Spinal cord (tissue), 10 donors: ENCODE measurements around the gene CADPS. TPM values are rescaled to one million over a fixed set of nuclear protein-coding genes. Genes with fewer than 3 reads are reported as not detected.

Experiments
- DNase-seq, 6 donors: peaks; one replicate each; pipeline versions ENCODE4 v3.0.0 to v3.0.0-alpha.2; 2013 to 2015; ENCODE audit warnings: low spot score in 6 of 6, low read depth in 4 of 6
- H3K27ac ChIP-seq: one replicate; pipeline ENCODE4 v1.5.1; 2013; ENCODE audit warnings: low read depth, low read length, control low read depth
- H3K27me3 ChIP-seq: one replicate; pipeline ENCODE4 v1.6.1; 2013; ENCODE audit warnings: low read length; ENCODE audit not compliant: control insufficient read depth, insufficient read depth
- H3K36me3 ChIP-seq: one replicate; pipeline ENCODE4 v1.6.1; 2013; ENCODE audit warnings: low read length; ENCODE audit not compliant: control insufficient read depth, insufficient read depth
- H3K4me1 ChIP-seq: one replicate; pipeline ENCODE4 v1.6.1; 2013; ENCODE audit warnings: low read length; ENCODE audit not compliant: control insufficient read depth, insufficient read depth
- H3K4me3 ChIP-seq: one replicate; pipeline ENCODE4 v1.5.1; 2013; ENCODE audit warnings: low read depth, low read length, control low read depth
- H3K9me3 ChIP-seq: one replicate; pipeline ENCODE4 v1.6.1; 2013; ENCODE audit warnings: low read length; ENCODE audit not compliant: control insufficient read depth, insufficient read depth
- whole genome bisulfite sequencing: methylation state at CpG from one replicate; pipeline ENCODE4 v1.1.5; 2013; ENCODE audit warnings: missing lambda C conversion rate; ENCODE audit not compliant: insufficient coverage; 5-methylcytosine and 5-hydroxymethylcytosine counted together
- polyA plus RNA-seq, 2 donors: library from polyadenylated mRNA; unstranded; fragments of 120-200 nt; gene quantifications; one replicate each; pipeline ENCODE4 v1.2.1, GENCODE V29; 2013; ENCODE audit not compliant: insufficient read length in 2 of 2
- total RNA-seq, 2 donors: library from RNA; depleted of rRNA in 1 of 2; stranded (reverse); fragments of 120-200 nt in 1 of 2; fragments of >200 nt in 1 of 2; gene quantifications; one replicate each; pipeline versions ENCODE4 v1.2.3 to v1.2.4, GENCODE V29; 2013 to 2014
- donor health status: healthy.

Gene CADPS
- total and polyA plus RNA-seq, 4 donors = 79.7 to 251 (median 198) TPM

- 69% methylated on average over 5 of the region's 8 CpGs for WGBS
- H3K4me1 ChIP-seq = no peaks in the 10 kb centered on the region
- no peak overlapping the region for H3K4me3 ChIP-seq
- H3K36me3 ChIP-seq = peaks cover 2% of the 10 kb centered on the region
- DNase-seq = peak in 1 of 6 donors; percentile 41
- no peak overlapping the region for H3K27ac ChIP-seq
- H3K9me3 ChIP-seq = no peaks in the 10 kb centered on the region
- peaks cover 8% of the 10 kb centered on the region for H3K27me3 ChIP-seq
These were observed 441.8 kb downstream of the CADPS start for GRCh38 chr3:62433396-62433795.

DNA sequence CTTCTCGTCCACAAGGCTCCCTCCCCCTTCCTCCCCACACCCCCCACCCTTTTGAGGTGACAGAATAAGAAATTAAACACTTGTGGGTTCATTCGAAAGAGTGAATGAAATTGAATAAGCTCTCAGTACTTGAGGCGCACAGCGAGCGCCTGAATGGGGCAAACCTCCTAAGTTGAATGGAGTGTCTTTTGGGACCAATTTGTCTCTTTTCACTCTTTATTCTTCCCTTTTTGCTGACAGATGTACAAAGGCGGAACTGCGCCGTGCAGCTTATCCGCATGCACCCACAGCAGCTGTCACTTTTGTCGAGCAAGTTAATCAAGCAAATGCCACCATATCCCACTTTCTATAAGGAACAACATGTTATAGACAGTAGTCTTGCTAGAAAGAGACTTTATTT lies 454.0 kb downstream of the CADPS start:
- no peak overlapping the region for H3K4me3 ChIP-seq
- no peaks in the 10 kb centered on the region for H3K36me3 ChIP-seq
- H3K27me3 ChIP-seq = peaks cover 13% of the 10 kb centered on the region
- H3K27ac ChIP-seq = no peak overlapping the region
- H3K9me3 ChIP-seq = no peaks in the 10 kb centered on the region
- peak in 2 of 6 donors; percentile 68 to 81 for DNase-seq
- H3K4me1 ChIP-seq = peaks cover 5% of the 10 kb centered on the region
- 42% methylated on average over 7 of the region's 10 CpGs for WGBS

GRCh38 chr3:62416144-62416543 lies 459.1 kb downstream of the CADPS start:
- Histone ChIP-seq H3K9me3 (no peaks in the 10 kb centered on the region), H3K36me3 (no peaks in the 10 kb centered on the region), H3K27me3 (peaks cover 10% of the 10 kb centered on the region), H3K27ac (no peak overlapping the region), H3K4me3 (no peak overlapping the region), H3K4me1 (peaks cover 11% of the 10 kb centered on the region)
- no peak for DNase-seq
- WGBS = no CpG with 5 or more reads among the region's 3 CpGs

GRCh38 chr3:62415312-62415801 lies 459.9 kb downstream of the CADPS start:
- Histone ChIP-seq H3K9me3 (no peaks in the 10 kb centered on the region), H3K4me1 (peaks cover 11% of the 10 kb centered on the region), H3K27ac (no peak overlapping the region), H3K36me3 (no peaks in the 10 kb centered on the region), H3K27me3 (peaks cover 9% of the 10 kb centered on the region), H3K4me3 (no peak overlapping the region)
- peak in 5 of 6 donors; percentile 5 to 89 (median 48) for DNase-seq
- WGBS = 24% methylated on average over 6 of the region's 9 CpGs

GRCh38 chr3:62414786-62415185 lies 460.4 kb downstream of the CADPS start:
- Histone ChIP-seq H3K36me3 (no peaks in the 10 kb centered on the region), H3K4me1 (peaks cover 11% of the 10 kb centered on the region), H3K9me3 (no peaks in the 10 kb centered on the region), H3K27me3 (peaks cover 5% of the 10 kb centered on the region), H3K27ac (no peak overlapping the region), H3K4me3 (no peak overlapping the region)
- WGBS = 55% methylated on average over 3 of the region's 11 CpGs
- peak in 1 of 6 donors; percentile 25 for DNase-seq

- Histone ChIP-seq H3K27ac (no peak overlapping the region), H3K4me3 (no peak overlapping the region), H3K4me1 (peaks cover 11% of the 10 kb centered on the region), H3K36me3 (no peaks in the 10 kb centered on the region), H3K9me3 (no peaks in the 10 kb centered on the region), H3K27me3 (peaks cover 2% of the 10 kb centered on the region)
- no peak for DNase-seq
- WGBS = no CpG with 5 or more reads among the region's 2 CpGs
These were observed 461.5 kb downstream of the CADPS start for GRCh38 chr3:62413687-62414086.

- Histone ChIP-seq H3K36me3 (no peaks in the 10 kb centered on the region), H3K4me3 (no peak overlapping the region), H3K27ac (no peak overlapping the region), H3K9me3 (no peaks in the 10 kb centered on the region), H3K4me1 (no peaks in the 10 kb centered on the region), H3K27me3 (no peaks in the 10 kb centered on the region)
- WGBS = no CpG with 5 or more reads among the region's 2 CpGs
- no peak for DNase-seq
These were observed 468.3 kb downstream of the CADPS start for GRCh38 chr3:62406945-62407344.

- DNase-seq = peak in 1 of 6 donors; percentile 72
- H3K9me3 ChIP-seq = no peaks in the 10 kb centered on the region
- no peak overlapping the region for H3K27ac ChIP-seq
- 93% methylated on average over 3 of the region's 6 CpGs for WGBS
- no peak overlapping the region for H3K4me3 ChIP-seq
- H3K4me1 ChIP-seq = no peaks in the 10 kb centered on the region
- H3K27me3 ChIP-seq = no peaks in the 10 kb centered on the region
- H3K36me3 ChIP-seq = no peaks in the 10 kb centered on the region
These were observed 469.6 kb downstream of the CADPS start for GRCh38 chr3:62405566-62405965.

DNA sequence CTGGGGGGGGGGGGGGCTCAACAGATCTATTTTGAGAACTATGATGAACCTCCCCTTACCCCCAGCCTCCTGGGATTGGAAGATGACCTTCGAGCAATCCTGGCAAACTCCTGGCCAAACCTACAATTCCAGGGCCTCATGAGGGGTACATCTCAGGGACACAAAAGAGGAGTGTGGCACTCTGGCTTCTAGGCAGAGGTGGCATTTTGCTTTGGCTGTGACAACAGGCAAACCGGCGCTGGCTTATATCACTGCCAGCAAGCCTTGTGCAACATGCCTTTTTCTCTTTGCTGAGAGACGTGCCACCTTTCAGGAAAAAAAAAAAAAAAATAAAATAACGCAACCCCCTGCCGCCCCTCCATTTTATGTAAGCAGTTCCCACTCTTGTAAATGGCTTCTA lies 470.1 kb downstream of the CADPS start:
- peak in 1 of 6 donors; percentile 66 for DNase-seq
- Histone ChIP-seq H3K9me3 (no peaks in the 10 kb centered on the region), H3K27ac (no peak overlapping the region), H3K27me3 (no peaks in the 10 kb centered on the region), H3K4me3 (no peak overlapping the region), H3K36me3 (no peaks in the 10 kb centered on the region), H3K4me1 (no peaks in the 10 kb centered on the region)
- WGBS = 55% methylated on average over 2 of the region's 6 CpGs

DNA sequence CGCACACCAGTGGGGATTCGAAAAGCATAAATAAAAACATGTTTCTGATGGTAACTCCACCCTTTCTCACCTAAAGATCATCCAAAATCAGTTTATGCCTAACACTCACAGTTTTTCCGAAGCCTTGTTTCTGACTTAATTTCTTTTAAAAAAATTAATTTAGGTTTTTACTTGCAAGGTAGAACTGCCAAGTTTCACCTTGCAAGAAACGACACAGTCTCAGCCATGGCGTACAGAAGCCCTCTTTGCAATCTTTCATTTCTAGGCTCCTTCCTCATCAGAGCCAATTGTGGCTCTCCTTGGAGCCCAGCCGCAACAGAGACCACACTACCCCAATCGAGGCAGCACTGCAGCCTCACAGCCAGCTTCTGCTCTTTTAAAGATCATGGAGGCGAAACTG lies 470.9 kb downstream of the CADPS start:
- H3K4me3 ChIP-seq = no peak overlapping the region

More for the DNA sequence above, 470.9 kb downstream of the CADPS start:
- no peaks in the 10 kb centered on the region for H3K9me3 ChIP-seq
- H3K36me3 ChIP-seq = no peaks in the 10 kb centered on the region
- no peak overlapping the region for H3K27ac ChIP-seq
- WGBS = 89% methylated on average over 7 of the region's 8 CpGs
- DNase-seq = peak in 1 of 6 donors; percentile 68
- no peaks in the 10 kb centered on the region for H3K4me1 ChIP-seq
- no peaks in the 10 kb centered on the region for H3K27me3 ChIP-seq
